D341Med (cell line): Measurements from ENCODE around the gene MT1X.
A peak's percentile ranks its signal among the peaks of the same experiment; 100 is the strongest.

Source experiments
- DNase-seq: peaks from one replicate; pipeline ENCODE4 v3.0.0; 2012; ENCODE audit warnings: low spot score

The MT1X gene

GRCh38 chr16:56681939-56682702 is at the start of gene MT1X:
TSS of gene MT1X (plus strand) at chr16:56682470. CDS start at chr16:56682541, 71 bp downstream.
- peak; percentile 89 for DNase-seq

DNA sequence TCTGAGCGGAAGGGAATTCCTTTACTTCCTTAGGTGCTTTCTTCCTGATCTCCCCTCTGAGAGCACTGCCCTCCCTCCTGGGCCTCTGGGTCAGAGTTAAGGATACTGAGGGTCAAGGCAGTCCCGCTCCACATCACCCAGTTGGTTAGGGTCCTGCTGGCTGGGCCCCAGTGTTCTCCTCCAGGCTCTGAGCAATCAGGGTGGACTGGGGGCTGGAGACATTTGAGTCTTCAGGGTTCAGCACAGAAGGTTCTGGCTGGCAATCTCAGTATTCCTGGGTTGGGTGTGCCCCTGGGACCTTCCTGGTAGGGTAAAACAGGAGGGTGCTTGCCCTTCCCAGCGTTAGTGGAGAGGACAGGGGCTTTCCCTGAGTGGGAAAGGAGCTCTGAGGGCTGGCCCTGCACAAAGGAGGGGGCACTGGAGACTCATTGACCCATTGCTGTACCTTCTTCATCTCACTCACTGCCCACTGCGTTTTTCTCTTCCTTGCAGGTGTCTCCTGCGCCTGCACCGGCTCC is 49.4 kb upstream of the MT1X start:
- DNase-seq = no peak

DNA sequence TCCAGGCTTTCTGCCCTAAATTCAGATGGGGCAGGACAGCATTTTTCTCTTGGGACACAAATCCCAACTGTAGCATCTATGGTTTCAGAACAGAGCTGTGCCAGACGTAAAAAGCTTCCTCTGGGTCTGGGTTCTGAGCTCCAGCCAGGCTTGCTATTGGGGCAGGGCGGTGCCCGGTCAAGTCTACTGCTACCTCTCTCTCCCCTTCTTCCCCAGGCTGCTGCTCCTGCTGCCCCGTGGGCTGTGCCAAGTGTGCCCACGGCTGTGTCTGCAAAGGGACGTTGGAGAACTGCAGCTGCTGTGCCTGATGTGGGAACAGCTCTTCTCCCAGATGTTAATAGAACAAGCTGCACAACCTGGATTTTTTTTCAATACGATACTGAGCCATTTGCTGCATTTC is 48.7 kb upstream of the MT1X start:
- DNase-seq = no peak

GRCh38 chr16:56634715-56635440 is 47.4 kb upstream of the MT1X start:
- DNase-seq = no peak

DNA sequence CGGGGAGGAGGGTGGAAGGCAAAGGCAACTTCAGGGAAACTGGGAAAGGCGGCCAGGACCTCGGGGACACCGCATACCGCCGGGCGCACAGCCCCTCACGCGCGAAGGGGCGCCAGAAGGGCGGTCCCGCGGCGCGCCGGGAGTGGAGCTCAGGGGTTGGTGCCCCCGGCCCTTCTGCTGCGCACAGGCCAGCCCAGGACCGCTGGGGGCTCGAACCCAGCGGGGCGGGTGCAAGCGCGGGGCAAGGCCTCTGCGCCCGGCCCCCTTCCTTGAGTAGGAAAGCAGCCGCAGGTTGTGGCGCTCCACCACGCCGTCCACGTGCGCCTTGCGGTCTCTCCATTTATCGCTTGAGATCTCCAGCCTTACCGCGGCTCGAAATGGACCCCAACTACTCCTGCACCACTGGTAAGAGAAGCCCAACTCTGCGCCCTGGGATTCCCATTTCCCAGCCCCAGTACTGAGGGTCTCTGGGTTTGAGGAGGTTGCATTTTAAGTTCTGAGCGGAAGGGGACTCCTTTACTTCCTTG is 46.8 kb upstream of the MT1X start:
- no peak for DNase-seq

GRCh38 chr16:56636616-56637413 is 45.5 kb upstream of the MT1X start:
- DNase-seq = no peak

- no peak for DNase-seq
These were observed 44.2 kb upstream of the MT1X start, which contains the start of gene MT1A for GRCh38 chr16:56637814-56638750. TSS of gene MT1A (plus strand) at chr16:56638666. CDS start at chr16:56638739, 73 bp downstream.

DNA sequence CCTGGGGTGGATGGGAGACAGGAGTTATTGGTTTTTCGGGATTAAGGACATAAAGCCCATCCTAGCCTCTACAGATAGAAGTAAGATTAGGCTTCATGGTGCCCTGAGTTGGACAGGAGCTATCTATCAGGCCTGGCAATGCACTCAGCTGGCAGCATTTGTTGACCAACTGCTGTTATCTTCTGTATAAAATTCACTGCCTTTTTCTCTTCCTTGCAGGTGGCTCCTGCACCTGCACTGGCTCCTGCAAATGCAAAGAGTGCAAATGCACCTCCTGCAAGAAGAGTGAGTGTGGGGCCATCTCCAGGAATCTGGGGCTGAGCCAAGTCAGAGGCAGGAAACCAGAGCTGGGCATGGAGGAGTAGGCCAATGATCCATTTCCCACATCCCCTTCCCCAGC is 43.2 kb upstream of the MT1X start:
- no peak for DNase-seq

DNA sequence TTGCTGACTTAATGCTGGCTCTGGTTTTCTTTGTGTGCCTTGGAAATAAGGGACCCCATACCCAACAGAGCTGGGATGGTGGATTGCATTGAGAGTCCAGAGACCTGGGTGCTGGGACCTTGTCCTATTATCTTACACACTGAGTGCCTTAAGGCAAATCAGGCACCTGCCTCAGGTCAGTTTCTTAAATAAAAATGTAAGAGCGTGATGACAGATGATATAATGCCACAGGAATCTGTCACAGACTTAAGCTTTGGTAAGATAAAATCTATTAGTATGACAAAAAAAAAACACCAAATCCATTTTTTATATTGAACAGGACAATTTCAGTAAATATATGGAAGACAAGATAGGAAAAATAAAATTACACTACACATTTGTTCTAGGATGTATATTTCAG is 42.2 kb upstream of the MT1X start:
- no peak for DNase-seq

DNA sequence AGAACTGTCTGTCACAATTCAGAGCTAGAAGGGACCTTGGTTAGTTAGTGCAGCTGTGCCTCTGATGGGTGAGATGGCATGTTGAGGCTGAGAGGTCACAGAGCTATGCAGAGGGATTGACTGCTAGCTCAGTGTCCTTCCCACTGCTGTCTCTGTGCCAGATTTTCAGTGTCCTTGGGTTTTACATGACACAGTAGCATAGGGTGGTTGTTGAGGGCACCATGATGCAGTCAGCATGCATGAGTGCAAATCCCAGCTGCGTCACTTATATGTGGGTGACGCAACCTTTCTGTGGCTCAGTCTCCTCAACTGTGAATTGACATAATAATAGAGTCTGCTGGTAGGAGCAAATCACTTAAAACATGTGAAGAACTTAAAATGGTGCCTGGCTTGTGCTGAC is 41.1 kb upstream of the MT1X start:
- DNase-seq = no peak

GRCh38 chr16:56643080-56643778 is 39.0 kb upstream of the MT1X start:
- DNase-seq = no peak

DNA sequence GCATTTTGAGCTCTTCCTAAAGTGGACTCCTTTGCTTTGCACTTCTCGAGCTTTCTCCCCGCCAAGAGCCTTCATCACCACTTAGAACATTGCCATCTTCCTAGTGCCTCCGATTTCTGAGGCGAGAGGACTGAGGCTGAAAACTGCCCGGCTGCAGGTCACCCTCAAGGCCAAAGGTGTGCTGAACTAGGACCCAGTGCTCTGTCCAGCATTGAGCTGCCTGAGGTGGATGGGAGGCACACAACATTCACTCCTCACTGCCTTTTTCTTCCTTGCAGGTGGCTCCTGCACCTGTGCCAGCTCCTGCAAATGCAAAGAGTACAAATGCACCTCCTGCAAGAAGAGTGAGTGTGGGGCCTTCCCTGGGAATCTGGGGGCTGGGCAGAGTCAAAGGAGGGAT is 38.4 kb upstream of the MT1X start:
- DNase-seq = no peak

DNA sequence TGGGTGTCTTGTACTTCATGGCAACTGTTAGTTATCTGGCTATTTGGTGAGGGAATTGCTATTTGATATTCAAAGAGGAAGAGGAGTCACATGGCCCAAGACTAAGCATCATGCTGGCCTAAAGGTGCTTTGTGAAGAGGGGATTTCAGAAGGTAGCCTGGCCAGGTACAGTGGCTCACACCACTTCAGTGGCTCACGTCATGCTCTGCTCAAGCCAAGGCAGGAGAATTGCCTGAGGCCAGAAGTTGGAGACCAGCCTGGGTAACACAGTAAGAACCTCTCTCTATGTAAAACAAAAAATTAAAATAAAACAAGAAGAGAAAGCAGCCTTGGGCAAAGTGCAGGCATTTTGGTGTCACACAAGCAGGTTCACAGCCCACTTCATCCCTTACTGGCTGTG is 37.0 kb upstream of the MT1X start:
- no peak for DNase-seq

GRCh38 chr16:56645838-56646237 is 36.4 kb upstream of the MT1X start:
- no peak for DNase-seq

DNA sequence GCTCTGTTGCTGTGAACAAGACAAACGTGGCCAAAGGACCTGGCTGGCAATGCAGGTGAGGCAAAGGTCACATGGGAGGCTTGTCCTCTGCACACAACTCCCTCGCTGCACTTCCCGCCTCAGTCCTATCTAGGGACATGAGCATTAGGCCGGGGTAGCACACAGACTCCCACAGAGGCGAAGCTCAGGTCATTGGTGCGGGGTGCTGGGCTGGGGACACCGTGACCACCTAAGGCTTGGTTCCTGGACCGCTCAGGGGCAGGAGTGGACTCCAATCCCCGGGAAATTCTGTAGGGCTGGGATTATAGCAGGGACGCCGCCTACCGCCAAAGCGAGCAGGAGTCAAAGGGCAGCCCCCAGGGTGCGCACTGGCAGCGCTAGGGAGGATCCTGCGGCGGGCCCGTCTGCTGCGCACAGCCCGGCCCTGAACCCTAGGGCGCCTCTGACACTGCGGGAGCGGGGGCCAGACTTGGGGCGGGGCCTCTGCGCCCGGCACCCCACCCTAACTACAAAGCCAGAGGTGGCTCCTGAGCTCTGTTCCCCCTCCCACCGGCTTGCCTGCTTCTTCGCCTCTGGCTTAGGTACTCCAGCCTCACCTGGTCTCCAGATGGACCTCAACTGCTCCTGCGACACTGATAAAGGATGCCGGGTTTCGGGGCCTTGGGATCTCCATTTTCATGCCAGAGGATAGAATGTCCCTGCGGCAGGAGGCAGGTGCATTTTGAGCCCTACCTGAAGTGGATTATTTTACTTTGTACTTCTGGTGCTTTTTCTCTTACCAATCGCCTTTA is 34.4 kb upstream of the MT1X start:
- DNase-seq = no peak

DNA sequence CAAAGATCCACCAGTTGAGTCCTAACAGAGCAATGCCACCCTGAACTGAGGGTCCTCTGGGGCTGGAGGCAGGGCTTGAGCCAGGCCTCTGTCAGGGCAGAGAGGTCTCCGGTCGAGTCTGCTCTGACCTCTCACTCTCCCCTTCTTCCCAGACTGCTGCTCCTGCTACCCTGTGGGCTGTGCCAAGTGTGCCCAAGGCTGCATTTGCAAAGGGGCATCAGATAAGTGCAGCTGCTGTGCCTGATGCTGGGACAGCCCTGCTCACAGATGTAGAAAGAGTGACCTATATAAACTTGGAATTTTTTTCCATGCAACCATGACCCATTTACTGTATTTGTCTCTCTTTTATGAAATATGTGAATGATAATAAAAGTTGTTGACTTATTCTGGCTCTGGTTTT is 33.0 kb upstream of the MT1X start:
- no peak for DNase-seq

DNA sequence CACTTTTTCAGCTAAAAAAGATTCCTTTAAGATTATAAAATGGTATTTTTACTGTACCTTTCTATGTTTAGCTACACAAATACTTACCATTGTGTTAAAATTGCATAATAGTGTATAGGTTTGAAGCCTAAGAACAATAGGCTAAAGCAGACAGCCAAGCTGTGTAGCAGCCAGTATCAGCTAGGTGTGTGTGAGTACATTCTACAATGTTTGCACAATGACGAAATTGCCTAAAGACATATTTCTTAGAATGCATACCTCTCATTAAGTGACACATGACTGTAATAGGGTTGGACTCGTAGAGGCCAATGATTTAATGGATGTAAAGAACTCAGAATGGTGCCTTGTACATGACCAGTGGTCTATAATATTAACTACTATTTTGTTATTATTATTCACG is 32.5 kb upstream of the MT1X start:
- DNase-seq = no peak

DNA sequence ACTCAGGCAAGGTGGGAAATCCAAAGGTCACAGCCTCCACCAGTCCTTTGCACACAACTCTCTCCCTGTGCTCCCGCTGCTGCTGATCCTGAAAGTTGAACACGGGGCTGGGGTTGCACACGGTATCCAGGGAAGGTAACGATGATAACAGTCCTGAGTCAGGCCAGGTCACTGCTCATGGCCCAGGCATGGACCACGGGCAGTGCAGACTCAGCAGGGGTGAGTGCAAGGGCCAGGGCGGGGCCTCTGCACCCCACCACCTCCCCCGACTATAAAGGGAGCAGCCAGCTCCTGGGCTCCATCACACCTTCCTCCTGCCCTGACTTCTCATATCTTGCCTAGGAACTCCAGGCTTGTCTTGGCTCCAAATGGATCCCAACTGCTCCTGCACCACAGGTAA is 30.7 kb upstream of the MT1X start, which contains the start of gene MT1B:
TSS of gene MT1B (plus strand) at position 301 of the 400 bp plus-strand sequence. CDS start at position 369, 68 bp downstream.
- DNase-seq = no peak

GRCh38 chr16:56652600-56652999 is 29.7 kb upstream of the MT1X start:
- DNase-seq = no peak

- no peak for DNase-seq
These were observed 29.1 kb upstream of the MT1X start for GRCh38 chr16:56653218-56653617.
